ENCODE data around the gene LGALS3BP. TPM values are rescaled to one million over a fixed set of nuclear protein-coding genes. Genes with fewer than 3 reads are reported as not detected.

The LGALS3BP gene
- total RNA-seq, 1 experiment from 2014 or later = 57.9 TPM

DNA sequence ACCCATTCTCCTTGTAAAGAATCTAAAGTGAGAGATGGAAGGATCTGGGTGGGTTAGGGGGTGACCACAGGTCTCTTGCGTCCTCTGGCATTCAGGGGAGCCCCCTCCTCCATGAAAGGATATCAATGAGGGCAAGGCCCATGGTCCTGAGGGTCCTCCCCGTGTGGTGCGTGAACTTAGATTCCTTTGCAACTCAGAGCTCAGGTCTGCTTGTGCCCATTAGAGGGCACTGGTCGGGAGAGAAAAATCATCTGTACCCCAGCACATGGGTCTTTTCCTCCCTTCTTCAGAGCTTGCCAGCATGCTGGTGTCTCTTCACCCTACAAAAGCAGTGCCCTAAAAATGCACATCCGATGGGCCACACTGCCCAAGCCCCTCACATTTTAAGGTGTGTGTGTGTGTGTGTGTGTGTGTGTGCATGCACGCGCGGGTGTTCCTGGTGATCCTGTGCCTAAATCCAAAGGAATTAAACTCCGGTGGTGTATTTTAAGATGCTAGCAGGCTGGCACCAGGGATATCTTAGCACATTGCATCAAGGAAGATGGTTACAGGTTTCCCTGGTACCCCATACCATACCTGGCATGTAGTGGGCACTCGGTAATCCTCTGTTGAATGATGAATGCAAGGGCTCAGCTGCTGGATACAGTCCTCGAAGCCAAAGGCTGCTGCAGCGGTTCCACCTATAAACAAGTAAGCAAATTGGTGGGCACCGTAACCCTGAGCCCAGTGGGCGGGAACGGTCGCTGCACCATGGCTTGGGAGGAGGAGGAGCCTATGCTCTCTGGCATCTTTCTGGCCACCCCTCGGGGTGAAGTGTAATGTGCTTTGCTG, 49.0 kb upstream of the LGALS3BP start:
- Mint-ChIP-seq H3K4me1 (peaks cover 11% of the 10 kb centered on the region), H3K27me3 (ENCODE audit: low read depth) (peaks cover 58% of the 10 kb centered on the region), H3K4me3 (no peak overlapping the region), H3K9me3 (no peaks in the 10 kb centered on the region), H3K27ac (no peak overlapping the region), H3K36me3 (no peaks in the 10 kb centered on the region)
- DNase-seq (ENCODE audit: low spot score) (no peak), ATAC-seq (no peak)
- CTCF ChIA-PET = interaction anchor here (0.7 to 5.2 kb wide), 8 partner anchors 14 to 813 kb away, joined by 3 to 51 read pairs (median 4); partner anchors contain the start of gene ENGASE
- no peak for TF ChIP-seq FOXP4 (CRISPR knock-in tag; IDR thresholded peaks at IDR 0.05)
- TF ChIP-seq, protein P1, sequence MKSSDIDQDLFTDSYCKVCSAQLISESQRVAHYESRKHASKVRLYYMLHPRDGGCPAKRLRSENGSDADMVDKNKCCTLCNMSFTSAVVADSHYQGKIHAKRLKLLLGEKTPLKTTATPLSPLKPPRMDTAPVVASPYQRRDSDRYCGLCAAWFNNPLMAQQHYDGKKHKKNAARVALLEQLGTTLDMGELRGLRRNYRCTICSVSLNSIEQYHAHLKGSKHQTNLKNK (CRISPR knock-in tag; IDR thresholded peaks at IDR 0.05) = no peak
- TF ChIP-seq NFYB (CRISPR knock-in tag; conservative IDR thresholded peaks at IDR 0.05; ENCODE audit: low read depth) = no peak
- no peak for TF ChIP-seq NR3C1 (CRISPR knock-in tag; conservative IDR thresholded peaks at IDR 0.05; ENCODE audit: low read depth)
- no peak for TF ChIP-seq TEAD1 (CRISPR knock-in tag; IDR thresholded peaks at IDR 0.05)
- no peak for TF ChIP-seq KAT7 (CRISPR knock-in tag; IDR thresholded peaks at IDR 0.05; ENCODE audit: borderline replicate concordance)
- no peak for TF ChIP-seq ZNF423 (CRISPR knock-in tag; IDR thresholded peaks at IDR 0.05)
- no peak for TF ChIP-seq ZSCAN18 (CRISPR knock-in tag; IDR thresholded peaks at IDR 0.05)
- no peak for TF ChIP-seq ZNF263 (CRISPR knock-in tag; IDR thresholded peaks at IDR 0.05; ENCODE audit: low read depth)
- TF ChIP-seq, protein P2, sequence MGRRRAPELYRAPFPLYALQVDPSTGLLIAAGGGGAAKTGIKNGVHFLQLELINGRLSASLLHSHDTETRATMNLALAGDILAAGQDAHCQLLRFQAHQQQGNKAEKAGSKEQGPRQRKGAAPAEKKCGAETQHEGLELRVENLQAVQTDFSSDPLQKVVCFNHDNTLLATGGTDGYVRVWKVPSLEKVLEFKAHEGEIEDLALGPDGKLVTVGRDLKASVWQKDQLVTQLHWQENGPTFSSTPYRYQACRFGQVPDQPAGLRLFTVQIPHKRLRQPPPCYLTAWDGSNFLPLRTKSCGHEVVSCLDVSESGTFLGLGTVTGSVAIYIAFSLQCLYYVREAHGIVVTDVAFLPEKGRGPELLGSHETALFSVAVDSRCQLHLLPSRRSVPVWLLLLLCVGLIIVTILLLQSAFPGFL (CRISPR knock-in tag; IDR thresholded peaks at IDR 0.05; ENCODE audit: borderline replicate concordance) = no peak
- TF ChIP-seq NFE2L1 (CRISPR knock-in tag; IDR thresholded peaks at IDR 0.05) = no peak
- TF ChIP-seq CREM (CRISPR knock-in tag; IDR thresholded peaks at IDR 0.05) = no peak
- TF ChIP-seq FOXK1 (CRISPR knock-in tag; IDR thresholded peaks at IDR 0.05) = no peak
- POLR2A ChIA-PET = no interaction called here

GRCh38 chr17:79027925-79028491, 48.3 kb upstream of the LGALS3BP start:
- no peaks in the 10 kb centered on the region for H3K9me3 Mint-ChIP-seq
- H3K4me1 Mint-ChIP-seq = peaks cover 18% of the 10 kb centered on the region
- CTCF ChIA-PET = interaction anchor here (0.7 to 5.2 kb wide), 8 partner anchors 14 to 814 kb away, joined by 3 to 51 read pairs (median 4); no protein-coding TSS in a partner anchor
- H3K4me3 Mint-ChIP-seq = no peak overlapping the region
- H3K27me3 Mint-ChIP-seq (ENCODE audit: low read depth) = peaks cover 64% of the 10 kb centered on the region
- DNase-seq (ENCODE audit: low spot score) (no peak), ATAC-seq (no peak)
- no peak overlapping the region for H3K27ac Mint-ChIP-seq
- H3K36me3 Mint-ChIP-seq = no peaks in the 10 kb centered on the region
- POLR2A ChIA-PET = no interaction called here
- TF ChIP-seq TP53 (CRISPR knock-in tag; IDR thresholded peaks at IDR 0.05) (no peak), PRRX2 (CRISPR knock-in tag; IDR thresholded peaks at IDR 0.05) (no peak), NR3C1 (CRISPR knock-in tag; conservative IDR thresholded peaks at IDR 0.05; ENCODE audit: low read depth) (no peak), ZNF121 (CRISPR knock-in tag; IDR thresholded peaks at IDR 0.05) (no peak), ELF4 (CRISPR knock-in tag; IDR thresholded peaks at IDR 0.05; ENCODE audit: low read depth) (no peak), ZNF416 (CRISPR knock-in tag; IDR thresholded peaks at IDR 0.05) (no peak), PRDM15 (CRISPR knock-in tag; IDR thresholded peaks at IDR 0.05) (no peak), SMAD3 (CRISPR knock-in tag; IDR thresholded peaks at IDR 0.05; ENCODE audit: borderline replicate concordance) (no peak), TCF7 (CRISPR knock-in tag; IDR thresholded peaks at IDR 0.05; ENCODE audit: low read depth) (no peak), FOXP1 (CRISPR knock-in tag; IDR thresholded peaks at IDR 0.05; ENCODE audit: borderline replicate concordance) (no peak), HMGXB4 (CRISPR knock-in tag; IDR thresholded peaks at IDR 0.05) (no peak)

Data from WTC11 (cell line).